Activated CD8-positive, alpha-beta memory T cell treated with anti-CD3 and anti-CD28 coated beads, Interleukin-2, amount 50 U/mL, for 24 hours (primary cell): ENCODE results near the gene WDR1.

Experiments
- DNase-seq: peaks from one replicate; pipeline ENCODE4 v3.0.0-alpha.2; 2020; ENCODE audit errors: extremely low read depth

WDR1 gene

DNA sequence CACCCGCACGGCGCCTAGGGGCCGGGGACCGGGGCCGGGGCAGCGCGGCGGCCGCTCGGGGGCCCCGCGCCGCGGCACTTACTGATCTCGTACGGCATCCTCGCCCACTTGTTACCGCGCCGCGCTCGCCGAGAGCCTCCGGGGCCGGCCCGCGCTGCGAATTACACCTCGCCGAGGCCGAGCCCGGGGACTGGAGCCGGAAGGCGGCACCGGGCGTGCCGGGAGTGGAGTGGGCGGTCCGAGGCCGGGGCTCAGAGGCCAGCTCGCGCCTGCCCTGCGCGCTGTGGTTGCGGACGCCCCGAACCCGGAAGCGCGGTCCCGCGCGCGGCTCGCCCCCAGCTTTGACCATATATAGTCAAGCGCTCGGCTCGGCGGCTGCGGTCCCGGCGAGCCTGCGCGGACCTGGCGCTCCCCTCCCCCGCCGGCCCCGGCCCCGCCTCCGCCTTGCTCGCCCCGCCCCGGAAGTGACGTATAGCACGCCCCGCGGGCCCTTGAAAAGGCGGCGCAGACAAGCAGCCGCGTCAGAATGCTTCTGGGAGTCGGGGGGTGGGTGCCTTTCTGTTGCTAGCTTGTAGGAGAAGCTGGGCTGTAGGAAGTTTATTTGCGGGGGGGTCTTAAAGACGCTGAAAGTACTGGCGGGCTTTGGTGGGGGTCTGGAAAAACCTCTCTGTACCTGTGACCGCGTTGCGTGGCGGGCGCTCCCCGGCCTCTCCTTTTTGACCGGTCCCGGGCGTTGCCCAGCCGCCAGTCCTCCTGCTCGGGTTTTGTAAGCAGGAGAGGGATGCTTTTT lies at the start of gene WDR1:
Gene WDR1 (minus strand): TSS at position 231 of the 790 bp plus-strand sequence. CDS start 133 bp downstream, at position 98.
- DNase-seq = peak; percentile 77

DNA sequence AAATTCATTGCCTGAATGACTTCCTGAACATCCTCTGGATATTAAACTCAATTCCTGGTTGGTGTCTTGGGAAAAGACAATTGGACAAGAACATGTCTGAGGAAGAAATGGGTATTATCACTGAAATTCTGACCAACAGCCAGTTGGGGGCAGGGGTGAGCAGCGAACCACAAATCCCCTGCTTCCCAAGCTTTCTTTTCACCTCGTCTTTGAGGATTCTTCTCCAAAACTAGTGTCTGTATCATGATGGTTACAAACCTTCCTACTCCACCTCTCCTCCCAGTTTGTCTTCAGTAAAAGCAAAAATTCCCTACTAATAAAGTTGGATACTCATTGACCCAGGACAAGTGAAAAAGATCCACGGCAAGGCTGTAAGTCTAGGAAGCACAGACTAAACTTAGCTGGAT lies 48.3 kb upstream of the WDR1 start:
- no peak for DNase-seq

DNA sequence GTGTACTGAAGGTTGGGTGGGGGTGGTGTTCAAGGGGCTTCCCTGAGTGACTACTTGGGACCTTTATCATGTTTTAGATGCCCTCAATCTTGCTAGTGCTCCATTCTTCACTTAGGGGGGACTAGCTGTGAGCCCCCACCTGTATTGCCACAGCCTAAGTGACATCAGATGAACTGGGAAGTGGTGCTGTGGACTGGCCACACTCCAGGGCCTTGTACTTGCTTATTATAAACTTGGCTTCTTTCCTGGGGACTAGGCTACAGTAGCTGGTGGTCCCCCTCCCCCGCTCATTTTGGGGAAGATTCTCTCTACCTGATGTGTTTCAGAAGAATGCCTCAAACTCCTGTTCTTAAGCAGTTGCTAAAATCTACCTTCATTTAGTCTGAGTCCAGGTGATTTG lies 46.7 kb upstream of the WDR1 start:
- DNase-seq = no peak

- DNase-seq = no peak
These were observed 45.9 kb upstream of the WDR1 start for GRCh38 chr4:10162341-10163000.

DNA sequence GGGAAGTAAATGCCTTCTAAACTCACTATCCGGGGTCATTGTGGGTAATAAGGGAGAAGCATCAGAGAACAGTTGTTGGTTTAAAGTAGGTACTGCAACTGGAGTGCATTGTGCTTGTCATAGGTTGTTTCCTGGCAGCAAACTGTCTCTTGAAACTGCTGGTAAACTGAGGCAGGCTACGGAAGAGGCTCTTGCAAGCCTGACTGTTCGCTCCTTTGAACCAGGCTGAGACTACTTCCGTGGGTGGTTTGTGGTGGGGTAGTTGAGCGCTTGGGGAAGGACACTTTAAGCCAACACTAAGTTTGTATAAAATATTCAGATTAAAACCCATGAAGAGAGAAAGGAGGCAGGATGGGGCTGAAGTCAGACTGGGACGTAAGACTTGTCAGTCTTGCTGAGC lies 45.2 kb upstream of the WDR1 start:
- DNase-seq = no peak

GRCh38 chr4:10161146-10161545 lies 44.5 kb upstream of the WDR1 start:
- DNase-seq = no peak

DNA sequence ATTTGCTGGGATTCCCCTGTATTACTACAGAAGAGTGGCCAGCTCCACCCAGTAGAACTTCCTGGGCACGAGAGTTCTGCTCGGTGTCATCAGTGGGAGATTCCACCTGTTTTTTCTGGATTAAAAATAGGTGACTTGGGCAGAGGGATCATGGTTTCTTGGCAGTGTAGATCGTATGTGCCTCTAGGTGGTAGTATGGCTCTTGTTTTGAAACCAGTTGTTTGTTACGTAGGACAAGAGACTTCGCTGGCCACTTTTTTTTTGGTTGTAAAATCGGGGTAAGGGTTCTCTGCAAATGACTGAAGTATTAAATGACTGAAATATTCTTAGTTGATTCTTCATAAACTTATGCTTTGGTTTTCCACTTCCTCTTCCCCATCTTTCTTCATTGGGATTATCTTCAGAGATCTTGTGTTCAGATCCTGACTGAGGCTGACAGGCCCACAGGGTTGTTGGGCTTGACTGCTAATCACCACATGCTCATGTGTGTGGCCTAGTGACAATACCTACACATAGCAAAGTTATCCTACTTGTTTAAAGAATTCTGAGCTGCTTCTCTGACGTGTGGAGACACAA lies 43.8 kb upstream of the WDR1 start:
- DNase-seq = no peak

DNA sequence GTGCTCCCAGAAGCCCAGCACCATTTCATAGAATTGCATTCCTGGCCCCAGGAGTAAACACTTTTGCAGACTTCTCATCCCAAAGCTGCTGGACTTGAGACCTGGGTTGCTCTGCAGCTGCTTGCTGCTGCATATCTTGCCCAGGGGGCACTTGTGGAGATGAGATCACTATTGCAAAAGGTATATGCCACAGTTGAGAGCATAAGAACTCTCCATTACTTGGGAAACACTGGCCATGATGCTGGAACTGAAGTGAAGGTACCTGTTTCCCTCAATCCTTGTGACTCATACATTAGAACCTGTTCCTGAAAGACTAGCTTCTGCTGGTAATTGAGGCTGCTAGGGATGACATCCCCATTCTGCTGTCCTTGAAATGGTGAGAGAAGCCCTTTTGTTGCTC lies 43.1 kb upstream of the WDR1 start:
- DNase-seq = no peak

- DNase-seq = no peak
These were observed 41.8 kb upstream of the WDR1 start for GRCh38 chr4:10158333-10158942.

GRCh38 chr4:10157478-10158332 lies 41.1 kb upstream of the WDR1 start:
- DNase-seq = no peak

- DNase-seq = no peak
These were observed 37.6 kb upstream of the WDR1 start for GRCh38 chr4:10154241-10154640.

DNA sequence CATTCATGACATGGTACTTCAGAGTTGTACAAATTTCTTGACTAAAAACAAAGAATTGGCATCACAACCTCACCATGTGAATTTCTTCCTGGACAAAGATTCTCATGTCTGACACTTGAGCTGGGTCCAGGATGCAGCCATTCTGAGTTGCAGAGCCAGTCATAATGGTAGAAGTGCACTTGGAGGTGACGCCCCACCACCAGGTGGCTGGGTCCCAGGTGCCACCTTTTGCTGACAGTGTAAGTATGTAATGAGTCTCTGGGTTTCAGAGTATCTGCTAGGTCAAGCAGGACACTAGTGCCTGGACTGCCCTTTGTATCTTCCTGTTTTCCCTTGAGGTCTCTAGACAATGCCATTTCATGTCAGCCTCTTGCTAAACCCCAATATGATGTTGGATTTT lies 36.6 kb upstream of the WDR1 start:
- DNase-seq = no peak

GRCh38 chr4:10151182-10151581 lies 34.6 kb upstream of the WDR1 start:
- no peak for DNase-seq

DNA sequence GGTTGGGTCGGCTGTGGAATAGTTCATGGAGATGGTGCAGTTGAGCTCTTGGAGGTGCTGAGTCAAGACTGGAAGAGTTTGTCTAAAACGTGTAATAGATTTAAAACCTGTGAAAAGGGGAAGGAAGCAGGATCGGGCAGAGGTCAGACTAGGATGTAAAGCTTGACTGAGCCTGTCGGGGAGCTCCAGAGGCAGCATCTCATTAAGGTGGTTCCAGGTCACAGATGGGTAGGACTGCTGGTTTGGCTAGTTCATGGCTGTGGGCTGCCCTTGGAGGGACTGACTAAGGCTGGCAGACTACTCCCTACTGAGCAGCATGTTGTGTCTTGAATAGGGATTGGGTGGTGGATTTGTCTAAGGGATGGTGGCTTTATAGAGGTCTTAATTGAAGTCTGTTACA lies 28.4 kb upstream of the WDR1 start:
- no peak for DNase-seq

- DNase-seq = no peak
These were observed 27.9 kb upstream of the WDR1 start for GRCh38 chr4:10144479-10144878.

DNA sequence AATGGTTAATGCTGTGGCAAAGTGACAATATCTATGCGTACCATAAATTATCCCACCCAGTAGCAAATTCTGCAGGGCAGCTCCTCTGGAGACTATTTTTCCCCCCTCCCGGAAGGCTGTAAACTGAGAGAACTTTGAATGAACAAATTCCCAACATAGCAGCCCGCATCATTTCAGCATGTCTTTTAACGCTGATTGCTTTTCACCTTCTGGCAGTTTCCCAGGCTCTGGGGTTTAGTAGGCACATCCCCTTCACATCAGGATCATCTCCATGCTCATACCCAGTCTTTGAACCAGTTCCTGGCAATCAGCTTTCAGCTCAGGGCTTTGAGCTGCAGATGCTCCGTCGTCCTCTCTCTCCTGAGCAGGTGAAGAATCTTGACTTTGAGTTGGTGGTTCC lies 26.6 kb upstream of the WDR1 start:
- no peak for DNase-seq

- no peak for DNase-seq
These were observed 24.5 kb upstream of the WDR1 start for GRCh38 chr4:10140866-10141759.

DNA sequence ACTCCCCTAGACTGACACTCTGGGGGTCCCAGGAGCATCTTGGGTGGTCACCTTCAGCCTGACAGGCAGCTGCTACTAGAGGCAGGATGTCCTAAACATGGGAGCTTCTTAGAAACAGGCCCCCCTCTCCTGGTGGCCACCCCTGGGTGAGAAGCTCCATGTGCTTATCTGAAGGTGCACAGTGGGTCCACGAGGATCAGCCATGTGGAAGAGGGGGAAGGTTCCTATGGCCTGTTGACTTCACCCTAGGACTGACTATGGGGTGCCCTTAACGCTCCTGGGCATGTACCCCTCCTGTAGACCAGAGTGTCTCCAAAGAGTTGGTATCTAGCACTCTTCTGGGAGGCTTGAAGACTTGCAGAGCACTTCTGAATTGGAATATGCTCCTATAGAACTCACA lies 22.9 kb upstream of the WDR1 start:
- no peak for DNase-seq

GRCh38 chr4:10135260-10135659 lies 18.7 kb upstream of the WDR1 start:
- no peak for DNase-seq

GRCh38 chr4:10134141-10134540 lies 17.5 kb upstream of the WDR1 start:
- DNase-seq = no peak

DNA sequence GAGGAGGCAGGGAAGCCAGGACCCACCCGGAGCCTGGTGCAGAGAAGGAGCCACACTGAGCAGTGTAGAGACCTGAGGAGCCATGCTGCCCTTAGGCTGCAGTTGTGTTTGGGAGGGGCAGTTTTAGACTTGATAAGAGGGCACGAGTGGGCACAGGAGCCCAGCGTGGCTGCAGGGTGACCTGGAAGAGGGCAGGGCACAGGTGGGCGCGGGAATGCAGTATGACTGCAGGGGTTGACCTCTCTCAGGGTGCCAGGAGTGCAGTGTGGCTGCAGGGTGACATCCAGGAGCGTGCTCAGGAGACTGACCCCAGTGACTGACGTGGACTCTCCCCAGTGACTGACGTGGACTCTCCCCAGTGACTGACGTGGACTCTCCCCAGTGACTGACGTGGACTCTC lies 14.6 kb upstream of the WDR1 start:
- DNase-seq = no peak
